Neural progenitor cell (in vitro differentiated cells): ENCODE results near the gene ATAD2B. TPM values are rescaled to one million over a fixed set of nuclear protein-coding genes. Genes with fewer than 3 reads are reported as not detected.

Experiments used
- DNase-seq: peaks from one replicate; pipeline ENCODE4 v3.0.0-alpha.2; 2016; ENCODE audit warnings: low spot score
- H2AFZ ChIP-seq: fragments of 200-600 bp; sonication (generic); replicated peaks from 2 replicates; pipeline ENCODE4 v1.6.1; 2016; ENCODE audit warnings: antibody characterized with exemption
- H3F3A ChIP-seq: fragments of 200-600 bp; sonication (generic); 2 replicates; pipeline ENCODE4 v1.6.1; 2016; ENCODE audit warnings: antibody characterized with exemption, low read depth
- H3K27ac ChIP-seq: fragments of 200-600 bp; sonication (generic); 2 replicates; pipeline ENCODE4 v1.5.1; 2016; ENCODE audit warnings: mild to moderate bottlenecking
- H3K27me3 ChIP-seq: fragments of 200-600 bp; sonication (generic); 2 replicates; pipeline ENCODE4 v1.6.1; 2016; ENCODE audit warnings: mild to moderate bottlenecking, moderate library complexity
- H3K36me3 ChIP-seq: fragments of 200-600 bp; sonication (generic); 2 replicates; pipeline ENCODE4 v1.5.1; 2016
- H3K4me1 ChIP-seq: fragments of 200-600 bp; sonication (generic); 2 replicates; pipeline ENCODE4 v1.6.1; 2016; ENCODE audit warnings: mixed run types
- H3K4me2 ChIP-seq: fragments of 200-600 bp; sonication (generic); 2 replicates; pipeline ENCODE4 v1.6.1; 2016
- H3K4me3 ChIP-seq: fragments of 200-600 bp; sonication (generic); 2 replicates; pipeline ENCODE4 v1.5.1; 2016
- H3K79me2 ChIP-seq: fragments of 200-600 bp; sonication (generic); 2 replicates; pipeline ENCODE4 v1.6.1; 2016; ENCODE audit warnings: low read depth
- H3K9ac ChIP-seq: fragments of 200-600 bp; sonication (generic); 2 replicates; pipeline ENCODE4 v1.6.1; 2016
- H3K9me3 ChIP-seq: fragments of 200-600 bp; sonication (generic); 2 replicates; pipeline ENCODE4 v1.5.1; 2016; ENCODE audit warnings: low read depth
- H4K20me1 ChIP-seq: fragments of 200-600 bp; sonication (generic); 2 replicates; pipeline ENCODE4 v1.6.1; 2016; ENCODE audit warnings: low read depth
- H3K27ac Mint-ChIP-seq: 3 replicates; pipeline ENCODE4 v1.8.0; 2021; ENCODE audit warnings: mixed read lengths
- H3K27me3 Mint-ChIP-seq: 2 replicates; pipeline ENCODE4 v1.8.0; 2022; ENCODE audit warnings: low read depth, mild to moderate bottlenecking, inconsistent platforms, moderate library complexity, mixed read lengths; ENCODE audit not compliant: insufficient read depth
- H3K36me3 Mint-ChIP-seq: 3 replicates; pipeline ENCODE4 v1.8.0; 2021; ENCODE audit warnings: mixed read lengths
- H3K4me1 Mint-ChIP-seq: 3 replicates; pipeline ENCODE4 v1.8.0; 2021; ENCODE audit warnings: mixed read lengths
- H3K4me3 Mint-ChIP-seq: 3 replicates; pipeline ENCODE4 v1.8.0; 2021; ENCODE audit warnings: mild to moderate bottlenecking, moderate library complexity, mixed read lengths
- H3K9me3 Mint-ChIP-seq: 3 replicates; pipeline ENCODE4 v1.8.0; 2020; ENCODE audit warnings: mixed read lengths
- CTCF ChIP-seq: fragments of 200-600 bp; sonication (generic); IDR thresholded peaks from 2 replicates; pipeline ENCODE4 v1.5.1; 2017; ENCODE audit warnings: antibody characterized with exemption, mild to moderate bottlenecking
- EZH2 ChIP-seq: fragments of 200-600 bp; sonication (generic); IDR thresholded peaks from 2 replicates; pipeline ENCODE4 v1.6.1; 2017; ENCODE audit warnings: antibody characterized with exemption, mild to moderate bottlenecking, moderate library complexity
- EZH2phosphoT487 ChIP-seq: fragments of 200-600 bp; sonication (generic); IDR thresholded peaks from 2 replicates; pipeline ENCODE4 v1.6.1; 2017; ENCODE audit warnings: antibody characterized with exemption
- total RNA-seq: library from RNA; depleted of rRNA; stranded (reverse); fragments of >200 nt; gene quantifications from 2 replicates; pipeline ENCODE4 v1.2.3, GENCODE V29; 2015; ENCODE audit warnings: low replicate concordance

Gene ATAD2B
- total RNA-seq, 1 donor from 2014 or later = 38.7 TPM

GRCh38 chr2:23803264-23803964, 123.5 kb downstream of the ATAD2B start:
- Mint-ChIP-seq H3K4me1 (no peaks in the 10 kb centered on the region), H3K4me3 (no peak overlapping the region), H3K27ac (no peak overlapping the region), H3K9me3 (no peaks in the 10 kb centered on the region), H3K27me3 (no peaks in the 10 kb centered on the region), H3K36me3 (peaks cover 6% of the 10 kb centered on the region)
- Histone ChIP-seq H3K4me1 (no peaks in the 10 kb centered on the region), H3K79me2 (no peaks in the 10 kb centered on the region), H3K4me3 (no peak overlapping the region), H3K9me3 (no peaks in the 10 kb centered on the region), H2AFZ (no peak overlapping the region), H3K4me2 (no peak overlapping the region), H3K9ac (no peak overlapping the region), H3K36me3 (no peaks in the 10 kb centered on the region), H3K27ac (no peak overlapping the region), H4K20me1 (no peaks in the 10 kb centered on the region), H3F3A (peaks cover 13% of the 10 kb centered on the region), H3K27me3 (no peaks in the 10 kb centered on the region)
- DNase-seq = no peak
- no peak for TF ChIP-seq EZH2
- TF ChIP-seq CTCF = no peak
- no peak for TF ChIP-seq EZH2phosphoT487

- Histone ChIP-seq H3K79me2 (no peaks in the 10 kb centered on the region), H3K9ac (no peak overlapping the region), H3K9me3 (no peaks in the 10 kb centered on the region), H3K4me1 (no peaks in the 10 kb centered on the region), H3F3A (peaks cover 11% of the 10 kb centered on the region), H3K4me3 (no peak overlapping the region), H3K36me3 (no peaks in the 10 kb centered on the region), H3K27me3 (no peaks in the 10 kb centered on the region), H3K27ac (no peak overlapping the region), H3K4me2 (no peak overlapping the region), H2AFZ (no peak overlapping the region), H4K20me1 (no peaks in the 10 kb centered on the region)
- Mint-ChIP-seq H3K36me3 (peaks cover 6% of the 10 kb centered on the region), H3K27me3 (no peaks in the 10 kb centered on the region), H3K4me1 (no peaks in the 10 kb centered on the region), H3K4me3 (no peak overlapping the region), H3K27ac (no peak overlapping the region), H3K9me3 (no peaks in the 10 kb centered on the region)
- no peak for DNase-seq
- TF ChIP-seq CTCF (no peak), EZH2 (no peak), EZH2phosphoT487 (no peak)
These were observed 125.5 kb downstream of the ATAD2B start for GRCh38 chr2:23801396-23801795.

GRCh38 chr2:23794234-23794633, 132.7 kb downstream of the ATAD2B start:
- no peaks in the 10 kb centered on the region for H3K36me3 ChIP-seq
- no peak overlapping the region for H3K4me2 ChIP-seq
- no peak for TF ChIP-seq EZH2
- no peak for TF ChIP-seq CTCF
- no peak for TF ChIP-seq EZH2phosphoT487
- DNase-seq = no peak
- no peak overlapping the region for H2AFZ ChIP-seq
- H3K9me3 ChIP-seq = no peaks in the 10 kb centered on the region
- no peak overlapping the region for H3K9ac ChIP-seq
- no peak overlapping the region for H3K4me3 ChIP-seq
- H4K20me1 ChIP-seq = no peaks in the 10 kb centered on the region
- H3K4me1 ChIP-seq = no peaks in the 10 kb centered on the region
- no peaks in the 10 kb centered on the region for H3K79me2 ChIP-seq
- Mint-ChIP-seq H3K4me1 (no peaks in the 10 kb centered on the region), H3K36me3 (no peaks in the 10 kb centered on the region), H3K4me3 (no peak overlapping the region), H3K27me3 (no peaks in the 10 kb centered on the region), H3K27ac (no peak overlapping the region), H3K9me3 (no peaks in the 10 kb centered on the region)
- no peak overlapping the region for H3K27ac ChIP-seq
- no peaks in the 10 kb centered on the region for H3K27me3 ChIP-seq
- H3F3A ChIP-seq = no peaks in the 10 kb centered on the region
